ENCODE data around the gene GLIS1. TPM values are rescaled to one million over a fixed set of nuclear protein-coding genes. Genes with fewer than 3 reads are reported as not detected.

Gene GLIS1
- polyA plus RNA-seq, 3 donors: not detected

GRCh38 chr1:53510215-53510614 lies 228.7 kb downstream of the GLIS1 start:
- H2AFZ ChIP-seq (ENCODE audit: insufficient read depth, low read depth, low read length, poor library complexity, severe bottlenecking): no peak overlapping the region
- Mint-ChIP-seq H3K27ac (no peak overlapping the region), H3K27me3 (ENCODE audit: low read depth in 3 of 3) (peaks cover 0 to 3% (median 1%) of the 10 kb centered on the region in 3 donors), H3K36me3 (no peaks in the 10 kb centered on the region), H3K4me3 (no peak overlapping the region), H3K9me3 (no peaks in the 10 kb centered on the region), H3K4me1 (peaks cover 5% of the 10 kb centered on the region)
- H3K4me1 ChIP-seq (ENCODE audit: control insufficient read depth in 1 of 2, insufficient read depth in 2 of 2, low read length in 2 of 2): no peaks in the 10 kb centered on the region
- no peak overlapping the region for H3K9ac ChIP-seq (ENCODE audit: insufficient read depth, low read length, poor library complexity, severe bottlenecking)
- H3K4me3 ChIP-seq (replicated peaks in 1 of 3; ENCODE audit: low read depth in 2 of 3, low read length in 3 of 3): no peak overlapping the region
- intact Hi-C loops (cut with micrococcal nuclease): no loop called here
- no peaks in the 10 kb centered on the region for H4K20me1 ChIP-seq (ENCODE audit: insufficient read depth, low read length)
- no peak overlapping the region for H3K4me2 ChIP-seq (replicated peaks; ENCODE audit: extremely low read depth, low read length, poor library complexity, severe bottlenecking)
- no peaks in the 10 kb centered on the region for H3K9me3 ChIP-seq (replicated peaks in 1 of 2; ENCODE audit: control insufficient read depth in 1 of 2, insufficient read depth in 1 of 2, low read length in 2 of 2)
- no peaks in the 10 kb centered on the region for H3K79me2 ChIP-seq (ENCODE audit: insufficient read depth, low read length)
- DNase-seq: no peak
- H3K36me3 ChIP-seq (replicated peaks in 1 of 2; ENCODE audit: control insufficient read depth in 1 of 2, insufficient read depth in 2 of 2, low read length in 2 of 2): no peaks in the 10 kb centered on the region
- H3K27ac ChIP-seq (ENCODE audit: low read depth in 1 of 2, low read length in 2 of 2): no peak overlapping the region
- H3K27me3 ChIP-seq (ENCODE audit: control insufficient read depth in 2 of 2, insufficient read depth in 2 of 2, low read length in 2 of 2): no peaks in the 10 kb centered on the region
- WGBS (ENCODE audit: insufficient coverage): 92% methylated on average over 7 of the region's 7 CpGs
- no peak for TF ChIP-seq CTCF (IDR thresholded peaks at IDR 0.05)

DNA sequence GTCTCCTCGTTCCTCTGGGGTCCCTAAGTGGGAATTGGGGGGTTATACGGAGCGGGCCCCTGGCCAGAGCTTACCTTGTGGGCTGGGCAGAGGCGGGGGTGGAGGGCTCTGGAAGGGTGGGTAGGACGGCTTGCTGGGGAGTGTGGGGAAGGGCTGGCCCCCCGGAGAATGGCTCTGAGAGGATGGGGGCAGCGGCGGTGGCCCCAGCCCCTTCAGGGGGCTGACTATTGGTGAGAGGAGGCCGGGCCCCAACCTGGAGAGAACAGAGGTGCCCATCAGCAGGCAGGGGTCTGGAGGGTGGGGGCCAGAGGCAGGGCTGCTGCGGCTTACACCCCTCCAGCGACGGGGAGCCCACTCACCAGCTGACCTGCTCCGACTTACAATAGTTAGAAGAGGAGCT lies 229.2 kb downstream of the GLIS1 start:
- H3K4me3 ChIP-seq (replicated peaks in 1 of 3; ENCODE audit: low read depth in 2 of 3, low read length in 3 of 3): no peak overlapping the region
- peaks cover 0 to 3% (median 1%) of the 10 kb centered on the region in 3 donors for H3K27me3 Mint-ChIP-seq (ENCODE audit: low read depth in 3 of 3)
- H3K4me1 Mint-ChIP-seq: peaks cover 5% of the 10 kb centered on the region

More for the DNA sequence above, 229.2 kb downstream of the GLIS1 start:
- DNase-seq: no peak
- Mint-ChIP-seq H3K4me3 (no peak overlapping the region), H3K9me3 (no peaks in the 10 kb centered on the region), H3K27ac (no peak overlapping the region), H3K36me3 (no peaks in the 10 kb centered on the region)
- intact Hi-C loops (cut with micrococcal nuclease): no loop called here
- no peak overlapping the region for H3K4me2 ChIP-seq (replicated peaks; ENCODE audit: extremely low read depth, low read length, poor library complexity, severe bottlenecking)
- H3K27ac ChIP-seq (ENCODE audit: low read depth in 1 of 2, low read length in 2 of 2): no peak overlapping the region
- no peak overlapping the region for H2AFZ ChIP-seq (ENCODE audit: insufficient read depth, low read depth, low read length, poor library complexity, severe bottlenecking)
- no peaks in the 10 kb centered on the region for H3K79me2 ChIP-seq (ENCODE audit: insufficient read depth, low read length)
- WGBS (ENCODE audit: insufficient coverage): 95% methylated on average over 9 of the region's 13 CpGs
- no peaks in the 10 kb centered on the region for H3K4me1 ChIP-seq (ENCODE audit: control insufficient read depth in 1 of 2, insufficient read depth in 2 of 2, low read length in 2 of 2)
- H3K9me3 ChIP-seq (replicated peaks in 1 of 2; ENCODE audit: control insufficient read depth in 1 of 2, insufficient read depth in 1 of 2, low read length in 2 of 2): no peaks in the 10 kb centered on the region
- H3K27me3 ChIP-seq (ENCODE audit: control insufficient read depth in 2 of 2, insufficient read depth in 2 of 2, low read length in 2 of 2): no peaks in the 10 kb centered on the region
- no peak for TF ChIP-seq CTCF (IDR thresholded peaks at IDR 0.05)
- no peaks in the 10 kb centered on the region for H3K36me3 ChIP-seq (replicated peaks in 1 of 2; ENCODE audit: control insufficient read depth in 1 of 2, insufficient read depth in 2 of 2, low read length in 2 of 2)
- H3K9ac ChIP-seq (ENCODE audit: insufficient read depth, low read length, poor library complexity, severe bottlenecking): no peak overlapping the region
- no peaks in the 10 kb centered on the region for H4K20me1 ChIP-seq (ENCODE audit: insufficient read depth, low read length)
